BJ (cell line): ENCODE measurements around the gene ACVR1. TPM values are rescaled to one million over a fixed set of nuclear protein-coding genes. Genes with fewer than 3 reads are reported as not detected.

ENCODE experiments used
- CTCF ChIA-PET: fragments of 350-600 bp; formaldehyde crosslinking; extraction: SDS; loops from one replicate; lab custom pipeline; 2021; ENCODE audit warnings: antibody characterized with exemption, inconsistent platforms; lab: Yijun Ruan, JAX
- POLR2A ChIA-PET: fragments of 300-600 bp; sonication (Branson Sonifier 250); formaldehyde crosslinking; extraction: SDS; loops from one replicate; lab custom pipeline; 2021; ENCODE audit warnings: antibody characterized with exemption; lab: Charles Lee
- DNase-seq: peaks from one replicate; pipeline ENCODE4 v3.0.0-alpha.2; 2011; ENCODE audit warnings: low read depth
- H3K27me3 ChIP-seq: 2 replicates; pipeline ENCODE4 v1.6.0; 2011; ENCODE audit warnings: low read length; ENCODE audit not compliant: control insufficient read depth, insufficient read depth
- H3K36me3 ChIP-seq: 2 replicates; pipeline ENCODE4 v1.5.1; 2011; ENCODE audit warnings: low read length; ENCODE audit not compliant: control insufficient read depth, insufficient read depth
- H3K4me3 ChIP-seq: 2 replicates; pipeline ENCODE4 v1.5.1; 2011; ENCODE audit warnings: low read depth, mild to moderate bottlenecking, control low read depth, low read length
- CTCF ChIP-seq: IDR thresholded peaks from 2 replicates; pipeline ENCODE4 v1.5.1; 2011; ENCODE audit warnings: low read depth, mild to moderate bottlenecking, control low read depth, inconsistent platforms, low read length, moderate library complexity; ENCODE audit not compliant: insufficient read depth
- polyA plus RNA-seq: library from polyadenylated mRNA; depleted of rRNA; stranded (reverse); fragments of >200 nt; gene quantifications from 2 replicates; pipeline ENCODE4 v1.2.3, GENCODE V29; 2011

ACVR1 gene
- polyA plus RNA-seq, 1 experiment, result 28.5 TPM

GRCh38 chr2:157805519-157805918 lies 70.6 kb downstream of the ACVR1 start:
- POLR2A ChIA-PET, result no interaction called here

GRCh38 chr2:157804355-157804754 lies 71.8 kb downstream of the ACVR1 start:
- Histone ChIP-seq H3K27me3 (no peaks in the 10 kb centered on the region), H3K36me3 (0 out of 2 replicates have a peak, but pooled peaks cover 3% of the 10 kb centered on the region), H3K4me3 (no peak overlapping the region)
- ChIA-PET CTCF (interaction anchor here (1.0 to 1.7 kb wide), 3 partner anchors 14 to 220 kb away, joined by 3 read pairs; no protein-coding TSS in a partner anchor), POLR2A (no interaction called here)
- no peak for DNase-seq
- no peak for TF ChIP-seq CTCF

More at GRCh38 chr2:157805519-157805918, 70.6 kb downstream of the ACVR1 start:
- H3K36me3 ChIP-seq, result 0 out of 2 replicates have a peak, but pooled peaks cover 3% of the 10 kb centered on the region
- no peak for DNase-seq
- no peak overlapping the region for H3K4me3 ChIP-seq
- CTCF ChIA-PET, result no interaction called here
- H3K27me3 ChIP-seq, result no peaks in the 10 kb centered on the region
- TF ChIP-seq CTCF, result no peak

GRCh38 chr2:157803952-157804351 lies 72.2 kb downstream of the ACVR1 start:
- Histone ChIP-seq H3K36me3 (0 out of 2 replicates have a peak, but pooled peaks cover 4% of the 10 kb centered on the region), H3K4me3 (no peak overlapping the region), H3K27me3 (no peaks in the 10 kb centered on the region)
- no peak for TF ChIP-seq CTCF
- no peak for DNase-seq
- ChIA-PET POLR2A (no interaction called here), CTCF (interaction anchor here (1.5 to 1.7 kb wide), 2 partner anchors 16 to 220 kb away, joined by 3 read pairs; no protein-coding TSS in a partner anchor)

- ChIA-PET CTCF (interaction anchor here (1.1 to 1.7 kb wide), 3 partner anchors 11 to 221 kb away, joined by 3 to 4 read pairs (median 3); no protein-coding TSS in a partner anchor), POLR2A (no interaction called here)
- no peak for TF ChIP-seq CTCF
- Histone ChIP-seq H3K27me3 (no peaks in the 10 kb centered on the region), H3K4me3 (no peak overlapping the region), H3K36me3 (0 out of 2 replicates have a peak, but pooled peaks cover 4% of the 10 kb centered on the region)
- DNase-seq, result no peak
These were observed 72.7 kb downstream of the ACVR1 start for GRCh38 chr2:157803476-157803875.

GRCh38 chr2:157800838-157801495 lies 75.2 kb downstream of the ACVR1 start:
- 0 out of 2 replicates have a peak, but pooled peaks cover 4% of the 10 kb centered on the region for H3K36me3 ChIP-seq
- POLR2A ChIA-PET, result no interaction called here
- DNase-seq, result no peak
- TF ChIP-seq CTCF, result no peak
- no peaks in the 10 kb centered on the region for H3K27me3 ChIP-seq
- CTCF ChIA-PET, result no interaction called here
- no peak overlapping the region for H3K4me3 ChIP-seq
